GM19395 (cell line): ENCODE data around the gene BMP2.

Experiments
- ATAC-seq: cut with Tn5 transposase; IDR thresholded peaks from one replicate; pipeline ENCODE4 v1.9.1; 2021; ENCODE audit warnings: mild to moderate bottlenecking, moderate library complexity; ENCODE audit not compliant: unreplicated experiment

BMP2 gene

GRCh38 chr20:6828794-6829423 is 61.4 kb downstream of the BMP2 start:
- ATAC-seq = peak; percentile 94

- no peak for ATAC-seq
These were observed 62.1 kb downstream of the BMP2 start for GRCh38 chr20:6829510-6830116.
